BE2C (cell line): ENCODE results near the gene SMC6.

ENCODE experiments used
- DNase-seq: peaks from one replicate; pipeline ENCODE4 v3.0.0-alpha.2; 2020
- H3K27me3 ChIP-seq: fragments of 250-450 bp; sonication (Bioruptor Pico); 2 replicates; pipeline ENCODE4 v1.5.1; 2020; ENCODE audit warnings: mild to moderate bottlenecking
- H3K36me3 ChIP-seq: fragments of 250-450 bp; sonication (Bioruptor Pico); 2 replicates; pipeline ENCODE4 v1.5.1; 2020; ENCODE audit warnings: mild to moderate bottlenecking
- H3K4me1 ChIP-seq: fragments of 250-450 bp; sonication (Bioruptor Pico); 2 replicates; pipeline ENCODE4 v1.5.1; 2020
- H3K4me3 ChIP-seq: 2 replicates; pipeline ENCODE4 v1.5.1; 2011; ENCODE audit warnings: low read depth, low read length
- H3K9me3 ChIP-seq: fragments of 250-450 bp; sonication (Bioruptor Pico); 2 replicates; pipeline ENCODE4 v1.5.1; 2020
- CTCF ChIP-seq: IDR thresholded peaks from 2 replicates; pipeline ENCODE4 v1.5.1; 2012; ENCODE audit warnings: mild to moderate bottlenecking, low read depth, low read length

SMC6 gene

GRCh38 chr2:17674817-17675216, 78.8 kb downstream of the SMC6 start:
- Histone ChIP-seq H3K4me3 (no peak overlapping the region), H3K4me1 (peaks cover 5% of the 10 kb centered on the region), H3K9me3 (no peaks in the 10 kb centered on the region), H3K27me3 (no peaks in the 10 kb centered on the region), H3K36me3 (peaks cover 9% of the 10 kb centered on the region)
- no peak for TF ChIP-seq CTCF
- DNase-seq: no peak

- Histone ChIP-seq H3K4me3 (no peak overlapping the region), H3K27me3 (no peaks in the 10 kb centered on the region), H3K4me1 (peaks cover 5% of the 10 kb centered on the region), H3K36me3 (peaks cover 11% of the 10 kb centered on the region), H3K9me3 (no peaks in the 10 kb centered on the region)
- no peak for DNase-seq
- 0 out of 2 replicates have a peak, but pooled peaks have one; percentile 5 for TF ChIP-seq CTCF
These were observed 80.9 kb downstream of the SMC6 start for GRCh38 chr2:17672583-17673317.

- no peak for TF ChIP-seq CTCF
- H3K9me3 ChIP-seq: no peaks in the 10 kb centered on the region
- H3K4me3 ChIP-seq: no peak overlapping the region
- no peaks in the 10 kb centered on the region for H3K27me3 ChIP-seq
- peaks cover 13% of the 10 kb centered on the region for H3K36me3 ChIP-seq
- no peaks in the 10 kb centered on the region for H3K4me1 ChIP-seq
- no peak for DNase-seq
These were observed 85.7 kb downstream of the SMC6 start for GRCh38 chr2:17667898-17668297.

- Histone ChIP-seq H3K36me3 (peaks cover 20% of the 10 kb centered on the region), H3K9me3 (no peaks in the 10 kb centered on the region), H3K4me3 (no peak overlapping the region), H3K4me1 (no peaks in the 10 kb centered on the region), H3K27me3 (no peaks in the 10 kb centered on the region)
- no peak for TF ChIP-seq CTCF
- no peak for DNase-seq
These were observed 89.1 kb downstream of the SMC6 start for GRCh38 chr2:17664534-17664933.

- no peak for TF ChIP-seq CTCF
- Histone ChIP-seq H3K36me3 (peaks cover 15% of the 10 kb centered on the region), H3K4me3 (no peak overlapping the region), H3K27me3 (no peaks in the 10 kb centered on the region), H3K4me1 (no peaks in the 10 kb centered on the region), H3K9me3 (no peaks in the 10 kb centered on the region)
- DNase-seq: no peak
These were observed 90.9 kb downstream of the SMC6 start for GRCh38 chr2:17662723-17663122.

GRCh38 chr2:17661460-17661859, 92.2 kb downstream of the SMC6 start:
- no peaks in the 10 kb centered on the region for H3K27me3 ChIP-seq
- no peaks in the 10 kb centered on the region for H3K9me3 ChIP-seq
- H3K36me3 ChIP-seq: peaks cover 15% of the 10 kb centered on the region
- H3K4me1 ChIP-seq: no peaks in the 10 kb centered on the region
- no peak for TF ChIP-seq CTCF
- DNase-seq: no peak
- no peak overlapping the region for H3K4me3 ChIP-seq
